ENCODE results near the gene AHCYL2.

GRCh38 chr7:129281163-129281562, 56.3 kb downstream of the AHCYL2 start:
- TF ChIP-seq CTCF (conservative IDR thresholded peaks at IDR 0.05; ENCODE audit: low read length): no peak
- no peak for TF ChIP-seq EZH2phosphoT487 (IDR thresholded peaks at IDR 0.05; ENCODE audit: borderline replicate concordance)

All from Loucy (cell line).